Measurements from ENCODE around the gene CDKN2B. TPM values are rescaled to one million over a fixed set of nuclear protein-coding genes. Genes with fewer than 3 reads are reported as not detected.
A peak's percentile ranks its signal among the peaks of the same experiment; 100 is the strongest.

CDKN2B gene
- total and polyA plus RNA-seq, 10 donors = 1.5 to 25.7 (median 9.1) TPM

DNA sequence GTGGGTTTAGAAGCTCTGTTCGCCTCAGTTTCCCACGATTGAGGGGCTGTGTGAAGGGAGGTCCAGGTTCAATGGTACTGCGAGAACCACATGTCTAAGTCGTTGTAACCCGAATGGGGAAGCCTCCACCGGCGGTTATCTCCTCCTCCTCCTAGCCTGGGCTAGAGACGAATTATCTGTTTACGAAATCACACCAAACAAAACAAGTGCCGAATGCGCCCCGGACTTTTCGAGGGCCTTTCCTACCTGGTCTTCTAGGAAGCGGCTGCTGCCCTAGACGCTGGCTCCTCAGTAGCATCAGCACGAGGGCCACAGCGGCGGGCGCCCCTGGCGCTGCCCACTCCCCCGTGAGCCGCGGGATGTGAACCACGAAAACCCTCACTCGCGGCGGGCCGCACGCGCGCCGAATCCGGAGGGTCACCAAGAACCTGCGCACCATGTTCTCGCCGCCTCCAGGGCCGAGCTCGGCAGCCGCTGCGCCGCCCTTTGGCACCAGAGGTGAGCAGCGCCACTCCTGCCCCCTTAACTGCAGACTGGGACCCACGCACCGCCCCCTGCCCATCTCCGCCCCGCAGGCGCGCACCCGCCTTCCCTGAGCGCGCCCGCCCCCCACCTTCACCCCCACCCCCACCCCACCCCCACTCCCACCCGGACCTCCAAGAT lies 15.1 kb downstream of the CDKN2B start, which contains the start of gene CDKN2A:
Gene CDKN2A (minus strand): TSS at position 500 of the 663 bp plus-strand sequence.
- Histone ChIP-seq H3K4me3 (peak within 1 kb of the TSS; percentile 39 to 92 (median 83)), H3K36me3 (no peaks in the 10 kb centered on the region), H3K27me3 (replicated peaks in 1 of 7) (peaks cover 0 to 45% (median 16%) of the 10 kb centered on the region in 7 donors), H3K4me1 (peaks cover 7 to 57% (median 24%) of the 10 kb centered on the region in 6 donors), H3K27ac (peak within 1 kb of the TSS; percentile 54 to 97 (median 94)), H3K9me3 (peaks cover 0 to 5% (median 0%) of the 10 kb centered on the region in 8 donors)
- peak in 2 of 11 experiments; percentile 10 to 30 for TF ChIP-seq CTCF (IDR thresholded peaks at IDR 0.05 in 8 of 11, conservative IDR thresholded peaks at IDR 0.05 in 3 of 11)
- TF ChIP-seq POLR2A (IDR thresholded peaks at IDR 0.05) = no peak
- peak in 2 of 3 donors; percentile 63 to 64 for TF ChIP-seq POLR2AphosphoS5 (IDR thresholded peaks at IDR 0.05)
- intact Hi-C loops (cut with DNase I; ENCODE audit: low total_unique reads) = no loop called here
- peak; percentile 93 for DNase-seq
- 2 to 7% (median 3%) methylated on average over 12 to 53 of the region's 53 CpGs for WGBS, 5 donors

- H3K27me3 ChIP-seq (replicated peaks in 1 of 7) = peaks cover 0 to 56% (median 26%) of the 10 kb centered on the region in 7 donors
- 88 to 91% (median 88%) methylated on average over 4 of the region's 4 CpGs for WGBS, 5 donors
Observed at GRCh38 chr9:21993007-21993406, 16.1 kb downstream of the CDKN2B start.

DNA sequence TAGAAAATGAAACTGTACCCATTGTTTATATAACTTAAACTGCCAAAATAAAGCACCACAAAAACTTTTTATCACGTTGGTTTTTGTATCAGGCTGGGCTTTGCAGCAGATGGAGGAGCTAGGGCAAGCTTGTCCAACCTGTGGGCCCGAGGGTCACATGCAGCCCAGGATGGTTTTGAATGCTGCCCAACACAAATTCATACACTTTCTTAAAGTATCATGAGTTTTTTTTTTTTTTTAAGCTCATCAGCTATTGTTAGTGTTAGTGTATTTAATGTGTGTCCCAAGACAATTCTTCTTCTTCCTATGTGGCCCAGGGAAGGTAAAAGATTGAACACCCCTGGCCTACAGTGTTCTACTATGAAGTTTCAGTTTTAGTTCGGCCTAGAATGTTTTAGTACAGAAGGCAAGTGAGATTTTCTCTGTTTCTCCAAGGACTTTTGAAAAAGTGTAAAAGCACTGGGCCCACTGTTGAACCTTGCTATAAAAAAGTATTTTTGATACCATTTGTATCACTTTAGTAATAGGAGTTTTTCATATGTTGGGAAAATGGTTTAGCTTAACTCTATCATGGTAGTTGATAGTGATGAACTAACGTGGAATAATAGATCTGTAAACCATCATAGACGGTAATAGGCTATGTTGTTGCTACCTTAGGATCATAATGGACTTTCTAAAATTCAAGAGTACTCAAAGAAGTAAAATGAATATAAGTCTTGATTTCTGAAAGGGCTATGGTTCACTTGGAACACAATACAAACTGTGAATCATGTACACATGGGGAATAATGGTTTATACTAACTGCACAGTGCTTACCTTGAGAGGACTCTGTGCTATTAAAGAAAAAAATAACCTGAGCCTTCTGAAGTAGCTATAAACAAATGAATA lies 17.8 kb downstream of the CDKN2B start:
- WGBS, 5 donors = 69 to 80% (median 71%) methylated on average over 5 of the region's 5 CpGs
- H3K27me3 ChIP-seq (replicated peaks in 1 of 7) = peaks cover 0 to 65% (median 31%) of the 10 kb centered on the region in 7 donors
- H3K4me3 ChIP-seq = no peak overlapping the region
- H3K4me1 ChIP-seq = peaks cover 5 to 58% (median 22%) of the 10 kb centered on the region in 6 donors
- TF ChIP-seq CTCF (IDR thresholded peaks at IDR 0.05 in 8 of 11, conservative IDR thresholded peaks at IDR 0.05 in 3 of 11) (no peak), POLR2AphosphoS5 (IDR thresholded peaks at IDR 0.05) (no peak), POLR2A (IDR thresholded peaks at IDR 0.05) (no peak)
- no peaks in the 10 kb centered on the region for H3K36me3 ChIP-seq
- H3K9me3 ChIP-seq = peaks cover 0 to 5% (median 0%) of the 10 kb centered on the region in 8 donors
- intact Hi-C loops (cut with DNase I; ENCODE audit: low total_unique reads) = no loop called here
- DNase-seq = no peak
- no peak overlapping the region for H3K27ac ChIP-seq

More at GRCh38 chr9:21993007-21993406, 16.1 kb downstream of the CDKN2B start:
- intact Hi-C loops (cut with DNase I; ENCODE audit: low total_unique reads) = no loop called here
- Histone ChIP-seq H3K4me1 (peaks cover 7 to 57% (median 24%) of the 10 kb centered on the region in 6 donors), H3K9me3 (peaks cover 0 to 5% (median 0%) of the 10 kb centered on the region in 8 donors), H3K4me3 (peak overlapping the region in 3 of 8 donors; percentile 80 to 86 (median 80)), H3K36me3 (no peaks in the 10 kb centered on the region), H3K27ac (peak overlapping the region in 3 of 8 donors; percentile 94 to 96 (median 95))
- no peak for TF ChIP-seq POLR2A (IDR thresholded peaks at IDR 0.05)
- TF ChIP-seq POLR2AphosphoS5 (IDR thresholded peaks at IDR 0.05) = no peak
- no peak for TF ChIP-seq CTCF (IDR thresholded peaks at IDR 0.05 in 8 of 11, conservative IDR thresholded peaks at IDR 0.05 in 3 of 11)
- DNase-seq = no peak
